Endothelial cell of umbilical vein (primary cell): ENCODE results near the gene TSPAN18.

ENCODE experiments used
- CTCF ChIP-seq, 2 donors: IDR thresholded peaks; 1 replicate in 1 of 2; 2 replicates in 1 of 2; pipeline ENCODE4 v1.5.1; 2011; ENCODE audit warnings: low read length in 2 of 2, mild to moderate bottlenecking in 2 of 2, moderate library complexity in 2 of 2, control low read depth in 1 of 2, inconsistent platforms in 1 of 2, low read depth in 1 of 2; ENCODE audit not compliant: insufficient read depth in 1 of 2; ENCODE audit errors: extremely low read depth in 1 of 2
- EZH2 ChIP-seq: IDR thresholded peaks from 2 replicates; pipeline ENCODE4 v1.6.1; 2012; ENCODE audit warnings: borderline replicate concordance, low read depth, mild to moderate bottlenecking, moderate library complexity, low read length, inconsistent platforms; ENCODE audit not compliant: severe bottlenecking
- FOS ChIP-seq: IDR thresholded peaks from 2 replicates; pipeline ENCODE4 v1.6.1; 2011; ENCODE audit warnings: mild to moderate bottlenecking, low read length, moderate library complexity, borderline replicate concordance; ENCODE audit not compliant: insufficient read depth
- GATA2 ChIP-seq: IDR thresholded peaks from 2 replicates; pipeline ENCODE4 v1.7.0; 2011; ENCODE audit warnings: low read depth, mild to moderate bottlenecking, moderate library complexity, mixed read lengths, low read length; ENCODE audit not compliant: insufficient read length, insufficient read depth
- JUN ChIP-seq: IDR thresholded peaks from 2 replicates; pipeline ENCODE4 v1.6.1; 2011; ENCODE audit warnings: borderline replicate concordance, low read depth; ENCODE audit not compliant: insufficient read length, insufficient read depth
- MAX ChIP-seq: IDR thresholded peaks from 2 replicates; pipeline ENCODE4 v1.6.1; 2011; ENCODE audit not compliant: insufficient read depth, insufficient read length
- MYC ChIP-seq: IDR thresholded peaks from one replicate; pipeline ENCODE4 v1.6.1; 2011; ENCODE audit warnings: mild to moderate bottlenecking, low read depth, low read length
- POLR2A ChIP-seq: IDR thresholded peaks from 2 replicates; pipeline ENCODE4 v1.6.1; 2012; ENCODE audit warnings: low read depth, mild to moderate bottlenecking, control low read depth, low read length
- POLR2AphosphoS5 ChIP-seq: IDR thresholded peaks from 2 replicates; pipeline ENCODE4 v1.6.1; 2012; ENCODE audit warnings: low read depth, mild to moderate bottlenecking, control low read depth, low read length, moderate library complexity; ENCODE audit not compliant: insufficient read depth

- TF ChIP-seq POLR2A (no peak), MYC (no peak), CTCF (IDR thresholded peaks at IDR 0.05; ENCODE audit: extremely low read depth in 1 of 2, insufficient read depth in 1 of 2, low read depth in 1 of 2, low read length in 2 of 2) (no peak), EZH2 (no peak), JUN (no peak), POLR2AphosphoS5 (no peak), MAX (no peak), FOS (no peak), GATA2 (no peak)
These were observed 90.0 kb downstream of the TSPAN18 start for GRCh38 chr11:44816761-44817160.
